A549 (cell line): Measurements from ENCODE around the gene INHBE. TPM values are rescaled to one million over a fixed set of nuclear protein-coding genes. Genes with fewer than 3 reads are reported as not detected.
"Not testable (repeated sequence)": the region's sequence is repeated elsewhere in the genome, so short reads cannot be mapped to it uniquely, and the experiment has no call there.

ENCODE experiments used
- ATAC-seq, 2 experiments: fragments of 200-7000 bp in 1 of 2; fragments of >200 bp in 1 of 2; cut with Nextera tagmentation in 1 of 2; cut with Tn5 transposase in 1 of 2; 3 replicates each; pipeline versions ENCODE4 v1.8.0 to v1.9.1; 2018 to 2020; ENCODE audit warnings: mild to moderate bottlenecking in 1 of 2, moderate library complexity in 1 of 2
- CTCF ChIA-PET: fragments of 300-600 bp; sonication (Branson Sonifier 250); formaldehyde crosslinking; extraction: SDS; loops from one replicate; lab custom pipeline; 2021; ENCODE audit warnings: antibody characterized with exemption, inconsistent platforms; lab: Yijun Ruan, JAX
- POLR2A ChIA-PET: fragments of 350-600 bp; formaldehyde crosslinking; extraction: SDS; loops from one replicate; lab custom pipeline; 2021; ENCODE audit warnings: antibody characterized with exemption, inconsistent platforms; lab: Yijun Ruan, JAX
- DNase-seq, 2 experiments: peaks; one replicate each; pipeline versions ENCODE4 v3.0.0 to v3.0.0-alpha.2; 2011 to 2016; ENCODE audit warnings: low read depth in 1 of 2, low spot score in 1 of 2
- FAIRE-seq: peaks from 2 replicates; lab custom pipeline; 2011; peaks lifted over from hg19 to GRCh38; lab: Jason Lieb, UNC
- H3K27ac ChIP-seq, 2 experiments: fragments of >200 bp; sonication (Bioruptor Twin); formaldehyde crosslinking; 3 replicates each; pipeline ENCODE4 v1.5.1; 2016 to 2017
- H3K4me1 ChIP-seq: fragments of >200 bp; sonication (Bioruptor Twin); formaldehyde crosslinking; 3 replicates; pipeline ENCODE4 v1.6.1; 2016
- H3K4me2 ChIP-seq: fragments of >200 bp; sonication (Bioruptor Twin); formaldehyde crosslinking; 3 replicates; pipeline ENCODE4 v1.6.1; 2016
- H3K4me3 ChIP-seq: fragments of >200 bp; sonication (Bioruptor Twin); formaldehyde crosslinking; 3 replicates; pipeline ENCODE4 v1.5.1; 2016
- H3K9me3 ChIP-seq: fragments of >200 bp; sonication (Bioruptor Twin); formaldehyde crosslinking; 3 replicates; pipeline ENCODE4 v1.6.1; 2016
- ATOH8 ChIP-seq: fragments of 250-450 bp; sonication (Bioruptor Pico); IDR thresholded peaks from 2 replicates; pipeline ENCODE4 v1.5.0; 2020; ENCODE audit warnings: low read depth, mild to moderate bottlenecking, moderate library complexity
- BCL3 ChIP-seq: fragments of >200 bp; sonication (Bioruptor Twin); formaldehyde crosslinking; IDR thresholded peaks from 3 replicates; pipeline ENCODE4 v1.6.1; 2016
- BHLHE40 ChIP-seq: IDR thresholded peaks from 2 replicates; pipeline ENCODE4 v1.6.1; 2012; ENCODE audit warnings: low read depth, low read length, inconsistent platforms
- CBX2 ChIP-seq: fragments of 200-600 bp; sonication (generic); IDR thresholded peaks from 2 replicates; pipeline ENCODE4 v1.6.1; 2016; ENCODE audit warnings: low read depth, mild to moderate bottlenecking, borderline replicate concordance
- CEBPB ChIP-seq, 2 experiments: fragments of >200 bp in 1 of 2; sonication (Bioruptor Twin) in 1 of 2; formaldehyde crosslinking in 1 of 2; IDR thresholded peaks; 2 replicates each; pipeline ENCODE4 v1.6.1; 2012 to 2016
- CTCF ChIP-seq: fragments of >200 bp; sonication (Bioruptor Twin); formaldehyde crosslinking; IDR thresholded peaks from 3 replicates; pipeline ENCODE4 v1.5.1; 2016
- EP300 ChIP-seq, 2 experiments: fragments of >200 bp; sonication (Bioruptor Twin); formaldehyde crosslinking; IDR thresholded peaks; 2 replicates in 1 of 2; 3 replicates in 1 of 2; pipeline ENCODE4 v1.6.1; 2016 to 2017
- HOXA7 ChIP-seq: fragments of 250-450 bp; sonication (Bioruptor Pico); IDR thresholded peaks from 2 replicates; pipeline ENCODE4 v1.5.0; 2020; ENCODE audit warnings: mild to moderate bottlenecking, moderate library complexity
- JUN ChIP-seq, 2 experiments: fragments of >200 bp; sonication (Bioruptor Twin); formaldehyde crosslinking; IDR thresholded peaks; 2 replicates in 1 of 2; 3 replicates in 1 of 2; pipeline ENCODE4 v1.6.1; 2016 to 2017
- JUNB ChIP-seq: fragments of >200 bp; sonication (Bioruptor Twin); formaldehyde crosslinking; IDR thresholded peaks from 2 replicates; pipeline ENCODE4 v1.6.1; 2016
- MAX ChIP-seq: IDR thresholded peaks from 2 replicates; pipeline ENCODE4 v1.6.1; 2012
- MAZ ChIP-seq: fragments of 150-350 bp; IDR thresholded peaks from 2 replicates; pipeline ENCODE4 v1.6.1; 2014; ENCODE audit warnings: antibody characterized with exemption, low read depth, low read length, borderline replicate concordance
- NFE2L2 ChIP-seq: fragments of 150-350 bp; conservative IDR thresholded peaks from 2 replicates; pipeline ENCODE4 v1.6.1; 2014; ENCODE audit warnings: low read length
- PBX3 ChIP-seq: IDR thresholded peaks from 2 replicates; pipeline ENCODE4 v1.6.1; 2012
- POLR2AphosphoS2 ChIP-seq: conservative IDR thresholded peaks from 2 replicates; pipeline ENCODE4 v1.6.1; 2012; ENCODE audit warnings: low read length, improper control_type of control experiment, inconsistent platforms
- RCOR1 ChIP-seq: fragments of 150-350 bp; IDR thresholded peaks from 2 replicates; pipeline ENCODE4 v1.6.1; 2014; ENCODE audit warnings: antibody characterized with exemption, low read length, low read depth
- TFCP2L1 ChIP-seq: fragments of 250-450 bp; sonication (Bioruptor Pico); IDR thresholded peaks from 2 replicates; pipeline ENCODE4 v1.5.0; 2021; ENCODE audit warnings: mild to moderate bottlenecking
- TP53 ChIP-seq: fragments of 250-450 bp; sonication (Bioruptor Pico); IDR thresholded peaks from 2 replicates; pipeline ENCODE4 v1.5.0; 2021; ENCODE audit warnings: mild to moderate bottlenecking, moderate library complexity
- ZC3H11A ChIP-seq: fragments of 450-650 bp; IDR thresholded peaks from 2 replicates; pipeline ENCODE4 v1.6.1; 2014; ENCODE audit warnings: antibody characterized with exemption, mild to moderate bottlenecking
- ZSCAN20 ChIP-seq: fragments of 250-450 bp; sonication (Bioruptor Pico); IDR thresholded peaks from 2 replicates; pipeline ENCODE4 v1.8.0; 2022; ENCODE audit warnings: mild to moderate bottlenecking, moderate library complexity
- WGBS: methylation state at CpG from one replicate; pipeline ENCODE4 v1.1.6; 2017; ENCODE audit errors: missing lambda C conversion rate; 5-methylcytosine and 5-hydroxymethylcytosine counted together
- polyA minus RNA-seq: library from RNA; depleted of rRNA, polyadenylated mRNA; stranded (reverse); fragments of >200 nt; gene quantifications from 2 replicates; pipeline ENCODE4 v1.2.3, GENCODE V29; 2011; rRNA and poly(A)+ RNA removed
- polyA plus RNA-seq, 4 experiments: library from polyadenylated mRNA; depleted of rRNA in 3 of 4; stranded (reverse); fragments of >200 nt; fragmentation: RNase III in 1 of 4; extraction: RNeasy Plus Mini Kit Qiagen cat#74134 plus additional on column Dnase treatment in 1 of 4; gene quantifications; 2 replicates in 3 of 4; 3 replicates in 1 of 4; pipeline ENCODE4 v1.2.3, GENCODE V29; 2011 to 2017

INHBE gene
- polyA plus RNA-seq (2011; rRNA removed) (2.4 and 2.9 TPM in 2 replicates), polyA plus RNA-seq (2017; fragmentation: RNase III; extraction: RNeasy Plus Mini Kit Qiagen cat#74134 plus additional on column Dnase treatment) (0.50 to 0.74 TPM (median 0.67 TPM) in 3 replicates), polyA minus RNA-seq (3.3 and 5.0 TPM in 2 replicates)
- polyA plus RNA-seq (2012; cell fraction: cytosol; rRNA removed) = 0.67 and 0.74 TPM in 2 replicates
- 1.3 TPM in 2 replicates for polyA plus RNA-seq (2012; cell fraction: nucleus; rRNA removed)

- ChIA-PET CTCF (interaction anchor here (0.9 to 13.4 kb wide), 22 partner anchors 8 to 240 kb away, joined by 3 to 459 read pairs (median 22); partner anchors contain the start of genes GLI1, INHBC, NXPH4 and STAC3), POLR2A (interaction anchor here (0.6 to 0.7 kb wide), 3 partner anchors 66 to 179 kb away, joined by 3 read pairs; partner anchors contain the start of gene DDIT3)
- peak within 1 kb of the TSS; percentile 92 to 99 for H3K27ac ChIP-seq
- peak within 1 kb of the TSS; percentile 7; the same call in 1 of the 3 replicates for H3K4me3 ChIP-seq
- H3K4me1 ChIP-seq = peaks cover 77% of the 10 kb centered on the region
- FAIRE-seq = no peak
- no peaks in the 10 kb centered on the region for H3K9me3 ChIP-seq
- peak; percentile 6 to 16 for ATAC-seq
- DNase-seq = peak in 1 of 2 experiments; percentile 82
- WGBS = 58% methylated on average over 7 of the region's 10 CpGs
- H3K4me2 ChIP-seq = peak within 1 kb of the TSS; percentile 97
- TF ChIP-seq EP300 (IDR thresholded peaks at IDR 0.05) = peak in 1 of 2 experiments; percentile 25; a peak in 1 of 5 replicates
- peak; percentile 66 for TF ChIP-seq MAX
- 0 out of 2 replicates have a peak, but pooled peaks have one; percentile 10 for TF ChIP-seq JUNB
- no peak for TF ChIP-seq ZC3H11A
- 0 out of 3 replicates have a peak, but pooled peaks have one; percentile 13 for TF ChIP-seq BCL3
- TF ChIP-seq JUN (IDR thresholded peaks at IDR 0.05) = peak; percentile 41 to 62; a peak in 2 of 5 replicates
- TF ChIP-seq CEBPB (IDR thresholded peaks at IDR 0.05) = peak; percentile 82 to 90
- peak; percentile 48; the same call in 1 of the 2 replicates for TF ChIP-seq PBX3
- no peak for TF ChIP-seq ATOH8 (CRISPR knock-in tag)
Measured at GRCh38 chr12:57454566-57455373, at the start of gene INHBE. TSS of gene INHBE (plus strand) at chr12:57455307. CDS start at chr12:57455537, 230 bp downstream.

- Histone ChIP-seq H3K4me2 (no peak overlapping the region), H3K9me3 (no peaks in the 10 kb centered on the region), H3K4me3 (no peak overlapping the region), H3K27ac (no peak overlapping the region), H3K4me1 (no peaks in the 10 kb centered on the region)
- no peak for FAIRE-seq
- 91% methylated on average over 4 of the region's 4 CpGs for WGBS
- TF ChIP-seq NFE2L2 = peak; percentile 70
- no peak for TF ChIP-seq BHLHE40
- POLR2A ChIA-PET = no interaction called here
- CTCF ChIA-PET = interaction anchor here (1.1 to 2.5 kb wide), 8 partner anchors 8 to 167 kb away, joined by 3 to 8 read pairs (median 4); no protein-coding TSS in a partner anchor
- DNase-seq = no peak
- ATAC-seq = no peak
Measured at GRCh38 chr12:57410534-57410933, 44.6 kb upstream of the INHBE start.

- H3K9me3 ChIP-seq, ATAC-seq, POLR2A ChIA-PET, H3K4me3 ChIP-seq, DNase-seq, FAIRE-seq, H3K27ac ChIP-seq, H3K4me2 ChIP-seq: not testable (repeated sequence)
- WGBS = 85% methylated on average over 6 of the region's 6 CpGs
- H3K4me1 ChIP-seq = peaks cover 15% of the 10 kb centered on the region
- CTCF ChIA-PET = interaction anchor here (1.0 to 1.4 kb wide), 4 partner anchors 16 to 170 kb away, joined by 3 to 5 read pairs (median 3); partner anchors contain the start of gene GLI1
Measured at GRCh38 chr12:57414160-57414559, 40.9 kb upstream of the INHBE start.

- H3K9me3 ChIP-seq = no peaks in the 10 kb centered on the region
- FAIRE-seq (no peak), DNase-seq (no peak), ATAC-seq (no peak)
- POLR2A ChIA-PET = no interaction called here
- H3K4me3 ChIP-seq = no peak overlapping the region
- no peak overlapping the region for H3K27ac ChIP-seq
- H3K4me2 ChIP-seq = no peak overlapping the region
- WGBS = 94% methylated on average over 2 of the region's 2 CpGs
- CTCF ChIA-PET = interaction anchor here (1.4 kb wide), 1 partner anchor 41 kb away, joined by 5 read pairs; no protein-coding TSS in a partner anchor
- peaks cover 15% of the 10 kb centered on the region for H3K4me1 ChIP-seq
- TF ChIP-seq CEBPB (IDR thresholded peaks at IDR 0.05) (no peak), TFCP2L1 (no peak), HOXA7 (no peak), JUN (IDR thresholded peaks at IDR 0.05) (no peak), RCOR1 (no peak), CTCF (no peak), CBX2 (no peak), ZSCAN20 (CRISPR knock-in tag) (no peak), TP53 (CRISPR knock-in tag) (no peak), MAZ (no peak), POLR2AphosphoS2 (no peak), PBX3 (no peak), ZC3H11A (no peak)
Measured at GRCh38 chr12:57415088-57415487, 40.0 kb upstream of the INHBE start.
